Testis (tissue), 2 donors: ENCODE data around the gene TBC1D4.
"Not testable (repeated sequence)": the region's sequence is repeated elsewhere in the genome, so short reads cannot be mapped to it uniquely, and the experiment has no call there.

Experiments used
- POLR2A ChIP-seq: fragments of 450-650 bp; IDR thresholded peaks from one replicate; pipeline ENCODE4 v1.6.1; 2017; ENCODE audit warnings: antibody characterized with exemption, mild to moderate bottlenecking, moderate library complexity
- TF ChIP-seq, protein P1 (sequence below), 3 experiments: fragments of 450-650 bp in 2 of 3; fragments of 200-600 bp in 1 of 3; sonication (generic) in 1 of 3; IDR thresholded peaks; one replicate each; pipeline ENCODE4 v1.5.1; 2016 to 2019; ENCODE audit warnings: antibody characterized with exemption in 3 of 3, mild to moderate bottlenecking in 2 of 3, moderate library complexity in 1 of 3

DNA sequence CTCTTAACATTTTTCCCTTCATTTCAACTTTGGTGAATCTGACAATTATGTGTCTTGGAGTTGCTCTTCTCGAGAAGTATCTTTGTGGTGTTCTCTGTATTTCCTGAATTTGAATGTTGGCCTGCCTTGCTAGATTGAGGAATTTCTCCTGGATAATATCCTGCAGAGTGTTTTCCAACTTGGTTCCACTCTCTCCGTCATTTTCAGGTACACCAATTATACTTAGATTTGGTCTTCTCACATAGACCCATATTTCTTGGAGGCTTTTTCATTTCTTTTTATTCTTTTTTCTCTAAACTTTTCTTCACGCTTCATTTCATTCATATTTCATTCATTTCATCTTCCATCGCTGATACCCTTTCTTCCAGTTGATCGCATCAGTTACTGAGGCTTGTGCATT lies 236.4 kb downstream of the TBC1D4 start:
- TF ChIP-seq POLR2A: not testable (repeated sequence)
- TF ChIP-seq, protein P1, sequence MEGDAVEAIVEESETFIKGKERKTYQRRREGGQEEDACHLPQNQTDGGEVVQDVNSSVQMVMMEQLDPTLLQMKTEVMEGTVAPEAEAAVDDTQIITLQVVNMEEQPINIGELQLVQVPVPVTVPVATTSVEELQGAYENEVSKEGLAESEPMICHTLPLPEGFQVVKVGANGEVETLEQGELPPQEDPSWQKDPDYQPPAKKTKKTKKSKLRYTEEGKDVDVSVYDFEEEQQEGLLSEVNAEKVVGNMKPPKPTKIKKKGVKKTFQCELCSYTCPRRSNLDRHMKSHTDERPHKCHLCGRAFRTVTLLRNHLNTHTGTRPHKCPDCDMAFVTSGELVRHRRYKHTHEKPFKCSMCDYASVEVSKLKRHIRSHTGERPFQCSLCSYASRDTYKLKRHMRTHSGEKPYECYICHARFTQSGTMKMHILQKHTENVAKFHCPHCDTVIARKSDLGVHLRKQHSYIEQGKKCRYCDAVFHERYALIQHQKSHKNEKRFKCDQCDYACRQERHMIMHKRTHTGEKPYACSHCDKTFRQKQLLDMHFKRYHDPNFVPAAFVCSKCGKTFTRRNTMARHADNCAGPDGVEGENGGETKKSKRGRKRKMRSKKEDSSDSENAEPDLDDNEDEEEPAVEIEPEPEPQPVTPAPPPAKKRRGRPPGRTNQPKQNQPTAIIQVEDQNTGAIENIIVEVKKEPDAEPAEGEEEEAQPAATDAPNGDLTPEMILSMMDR (IDR thresholded peaks at IDR 0.05): not testable (repeated sequence)
